GM23248 (cell line): ENCODE data around the gene LRRC61. TPM values are rescaled to one million over a fixed set of nuclear protein-coding genes. Genes with fewer than 3 reads are reported as not detected.

ENCODE experiments used
- DNase-seq: peaks from one replicate; pipeline ENCODE4 v3.0.0-alpha.2; 2015
- H2AFZ ChIP-seq: fragments of 200-600 bp; sonication (generic); 2 replicates; pipeline ENCODE4 v1.6.1; 2016; ENCODE audit warnings: antibody characterized with exemption
- H3F3A ChIP-seq: fragments of 200-600 bp; sonication (generic); 2 replicates; pipeline ENCODE4 v1.6.1; 2016; ENCODE audit warnings: mild to moderate bottlenecking, antibody characterized with exemption, mixed run types; ENCODE audit not compliant: insufficient read depth
- H3K27ac ChIP-seq: fragments of 200-600 bp; sonication (generic); 2 replicates; pipeline ENCODE4 v1.5.1; 2016; ENCODE audit warnings: mild to moderate bottlenecking
- H3K27me3 ChIP-seq: fragments of 200-600 bp; sonication (generic); replicated peaks from 2 replicates; pipeline ENCODE4 v1.6.1; 2016; ENCODE audit warnings: mild to moderate bottlenecking; ENCODE audit not compliant: insufficient read depth
- H3K36me3 ChIP-seq: fragments of 200-600 bp; sonication (generic); 2 replicates; pipeline ENCODE4 v1.6.1; 2016; ENCODE audit warnings: low read depth, mild to moderate bottlenecking
- H3K4me1 ChIP-seq: fragments of 200-600 bp; sonication (generic); 2 replicates; pipeline ENCODE4 v1.6.1; 2016; ENCODE audit warnings: mild to moderate bottlenecking; ENCODE audit not compliant: insufficient read depth
- H3K4me2 ChIP-seq: fragments of 200-600 bp; sonication (generic); one replicate; pipeline ENCODE4 v1.6.1; 2016; ENCODE audit warnings: mild to moderate bottlenecking; ENCODE audit not compliant: unreplicated experiment
- H3K4me3 ChIP-seq: fragments of 200-600 bp; sonication (generic); 2 replicates; pipeline ENCODE4 v1.5.1; 2016; ENCODE audit warnings: mild to moderate bottlenecking
- H3K79me2 ChIP-seq: fragments of 200-600 bp; sonication (generic); 2 replicates; pipeline ENCODE4 v1.6.1; 2016; ENCODE audit warnings: mild to moderate bottlenecking; ENCODE audit not compliant: insufficient read depth
- H3K9ac ChIP-seq: fragments of 200-600 bp; sonication (generic); 2 replicates; pipeline ENCODE4 v1.6.1; 2016; ENCODE audit warnings: mild to moderate bottlenecking
- H3K9me2 ChIP-seq: fragments of 200-600 bp; sonication (generic); 2 replicates; pipeline ENCODE4 v1.6.1; 2016; ENCODE audit warnings: mixed run types, mild to moderate bottlenecking, moderate library complexity; ENCODE audit not compliant: insufficient read depth
- H3K9me3 ChIP-seq: fragments of 200-600 bp; sonication (generic); one replicate; pipeline ENCODE4 v1.6.1; 2017; ENCODE audit warnings: low read depth
- H4K20me1 ChIP-seq: fragments of 200-600 bp; sonication (generic); 2 replicates; pipeline ENCODE4 v1.6.0; 2016; ENCODE audit not compliant: insufficient read depth
- EZH2 ChIP-seq: fragments of 200-600 bp; sonication (generic); IDR thresholded peaks from 2 replicates; pipeline ENCODE4 v1.6.1; 2018; ENCODE audit warnings: antibody characterized with exemption, mild to moderate bottlenecking; ENCODE audit not compliant: insufficient read depth, poor library complexity, severe bottlenecking
- EZH2phosphoT487 ChIP-seq: fragments of 200-600 bp; sonication (generic); IDR thresholded peaks from 2 replicates; pipeline ENCODE4 v1.6.1; 2018; ENCODE audit warnings: antibody characterized with exemption, moderate library complexity, mild to moderate bottlenecking, low read depth; ENCODE audit not compliant: insufficient read depth
- WGBS, 2 experiments: methylation state at CpG; one replicate each; pipeline ENCODE4 v1.1.6; 2015 to 2017; ENCODE audit warnings: low lambda C conversion rate in 2 of 2, low coverage in 1 of 2; ENCODE audit errors: missing lambda C conversion rate in 2 of 2; 5-methylcytosine and 5-hydroxymethylcytosine counted together
- in situ Hi-C: fragments of 300-500 bp; cut with MboI; formaldehyde crosslinking; loops from 2 replicates; pipeline ENCODE4 v1.15.0; 2020
- polyA plus RNA-seq: library from polyadenylated mRNA; unstranded; fragments of >200 nt; fragmentation: Nextera tagmentation; extraction: Ambion mirVana; gene quantifications from 2 replicates; pipeline ENCODE4 v1.2.1, GENCODE V29; 2016
- total RNA-seq: library from RNA; depleted of rRNA; stranded (reverse); fragments of >200 nt; shearing (Covaris generic); gene quantifications from 2 replicates; pipeline ENCODE4 v1.2.3, GENCODE V29; 2014

The LRRC61 gene
- total and polyA plus RNA-seq, 2 experiments from 2014 or later: not detected

GRCh38 chr7:150371131-150371995 is 48.2 kb downstream of the LRRC61 start:
- H3F3A ChIP-seq: peaks cover 10% of the 10 kb centered on the region; the same call in 1 of the 2 replicates
- H3K36me3 ChIP-seq: 0 out of 2 replicates have a peak, but pooled peaks cover 2% of the 10 kb centered on the region
- in situ Hi-C loops: no loop called here
- H3K4me3 ChIP-seq: no peak overlapping the region
- peak overlapping the region; percentile 30 for H3K27ac ChIP-seq
- H2AFZ ChIP-seq: no peak overlapping the region
- TF ChIP-seq EZH2 (no peak), EZH2phosphoT487 (no peak)
- no peak for DNase-seq
- no peak overlapping the region for H3K4me2 ChIP-seq
- H3K9ac ChIP-seq: peak overlapping the region; percentile 82; the same call in 1 of the 2 replicates
- no peaks in the 10 kb centered on the region for H3K9me3 ChIP-seq
- H4K20me1 ChIP-seq: no peaks in the 10 kb centered on the region
- H3K4me1 ChIP-seq: peaks cover 19% of the 10 kb centered on the region
- no peaks in the 10 kb centered on the region for H3K27me3 ChIP-seq
- H3K9me2 ChIP-seq: no peaks in the 10 kb centered on the region
- 88 to 95% methylated on average over 42 to 45 of the region's 48 CpGs for WGBS, 2 experiments
- H3K79me2 ChIP-seq: peaks cover 7% of the 10 kb centered on the region; the same call in 1 of the 2 replicates

GRCh38 chr7:150371996-150372270 is 48.8 kb downstream of the LRRC61 start:
- H4K20me1 ChIP-seq: no peaks in the 10 kb centered on the region
- peaks cover 10% of the 10 kb centered on the region; the same call in 1 of the 2 replicates for H3F3A ChIP-seq
- 0 out of 2 replicates have a peak, but pooled peaks cover 2% of the 10 kb centered on the region for H3K36me3 ChIP-seq
- DNase-seq: no peak
- no peak overlapping the region for H3K4me2 ChIP-seq
- H3K9me2 ChIP-seq: no peaks in the 10 kb centered on the region
- H2AFZ ChIP-seq: no peak overlapping the region
- no peak overlapping the region for H3K4me3 ChIP-seq
- H3K9ac ChIP-seq: no peak overlapping the region
- no peak for TF ChIP-seq EZH2phosphoT487
- no peak for TF ChIP-seq EZH2
- in situ Hi-C loops: no loop called here
- H3K9me3 ChIP-seq: no peaks in the 10 kb centered on the region
- no peak overlapping the region for H3K27ac ChIP-seq
- H3K27me3 ChIP-seq: no peaks in the 10 kb centered on the region
- 80 to 96% methylated on average over 1 to 29 of the region's 30 CpGs for WGBS, 2 experiments
- peaks cover 19% of the 10 kb centered on the region for H3K4me1 ChIP-seq
- peaks cover 7% of the 10 kb centered on the region; the same call in 1 of the 2 replicates for H3K79me2 ChIP-seq

GRCh38 chr7:150372271-150373048 is 49.3 kb downstream of the LRRC61 start:
- Histone ChIP-seq H3K9me3 (no peaks in the 10 kb centered on the region), H3K9ac (no peak overlapping the region), H3K79me2 (peaks cover 7% of the 10 kb centered on the region; the same call in 1 of the 2 replicates), H3K4me3 (no peak overlapping the region), H3K27me3 (no peaks in the 10 kb centered on the region), H3K4me2 (no peak overlapping the region), H2AFZ (no peak overlapping the region), H3K27ac (no peak overlapping the region), H3F3A (peaks cover 7% of the 10 kb centered on the region; the same call in 1 of the 2 replicates), H4K20me1 (no peaks in the 10 kb centered on the region), H3K36me3 (0 out of 2 replicates have a peak, but pooled peaks cover 2% of the 10 kb centered on the region), H3K4me1 (peaks cover 19% of the 10 kb centered on the region), H3K9me2 (no peaks in the 10 kb centered on the region)
- TF ChIP-seq EZH2phosphoT487: no peak
- no peak for TF ChIP-seq EZH2
- WGBS, 2 experiments: 92 to 95% methylated on average over 54 to 79 of the region's 79 CpGs
- no peak for DNase-seq
- in situ Hi-C loops: no loop called here

DNA sequence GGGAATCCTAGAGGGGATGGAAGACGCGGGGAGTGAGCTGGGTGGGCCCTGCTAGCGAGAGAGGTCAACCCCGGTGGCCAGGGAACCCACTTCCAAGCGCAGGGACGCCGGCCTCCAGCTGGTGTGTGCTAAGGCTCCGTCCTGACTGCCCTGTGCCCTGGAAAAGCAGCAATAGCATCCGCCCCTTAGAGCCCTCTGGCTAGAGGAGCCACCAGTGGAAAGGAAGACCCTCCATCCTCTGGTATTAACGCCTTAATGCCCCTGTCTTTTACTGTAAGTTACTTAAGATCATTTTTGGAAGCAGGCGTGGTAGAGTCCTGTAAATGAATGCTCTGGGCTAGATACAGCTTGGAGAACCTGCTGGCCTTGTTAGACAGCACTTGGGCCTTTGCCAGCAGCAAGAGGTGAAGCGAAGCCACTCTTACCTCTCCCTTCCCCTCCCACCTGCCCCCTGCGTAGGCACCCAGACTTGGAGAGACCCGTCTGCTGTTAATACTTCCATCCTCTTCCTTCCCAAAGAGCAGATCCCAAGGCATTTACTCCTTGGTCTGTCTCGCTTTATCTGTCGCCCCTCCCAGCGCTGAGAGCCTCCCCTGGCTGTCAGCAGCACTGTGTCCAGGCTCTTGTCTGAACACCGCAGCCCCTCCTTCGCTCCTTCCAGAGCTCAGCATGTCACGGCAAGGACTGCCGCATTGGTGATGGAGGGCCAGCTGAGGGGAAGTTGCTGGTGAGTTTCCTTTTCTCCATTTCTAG is 50.1 kb downstream of the LRRC61 start:
- TF ChIP-seq EZH2: no peak
- TF ChIP-seq EZH2phosphoT487: no peak
- H3K9me3 ChIP-seq: no peaks in the 10 kb centered on the region
- in situ Hi-C loops: no loop called here
- no peak for DNase-seq
- no peak overlapping the region for H3K4me2 ChIP-seq
- H3K27ac ChIP-seq: no peak overlapping the region
- no peaks in the 10 kb centered on the region for H3K9me2 ChIP-seq
- H3K79me2 ChIP-seq: peaks cover 7% of the 10 kb centered on the region; the same call in 1 of the 2 replicates
- no peak overlapping the region for H3K4me3 ChIP-seq
- no peaks in the 10 kb centered on the region for H4K20me1 ChIP-seq
- WGBS, 2 experiments: 93 to 97% methylated on average over 20 to 21 of the region's 21 CpGs
- H2AFZ ChIP-seq: no peak overlapping the region
- H3K4me1 ChIP-seq: peaks cover 20% of the 10 kb centered on the region
- H3K9ac ChIP-seq: no peak overlapping the region
- 0 out of 2 replicates have a peak, but pooled peaks cover 2% of the 10 kb centered on the region for H3K36me3 ChIP-seq
- no peaks in the 10 kb centered on the region for H3K27me3 ChIP-seq
- H3F3A ChIP-seq: peaks cover 11% of the 10 kb centered on the region; the same call in 1 of the 2 replicates
